ENCODE results near the gene SLC2A1.

SLC2A1 gene

GRCh38 chr1:42946120-42946898 lies 12.4 kb downstream of the SLC2A1 start:
- TF ChIP-seq, protein P1, sequence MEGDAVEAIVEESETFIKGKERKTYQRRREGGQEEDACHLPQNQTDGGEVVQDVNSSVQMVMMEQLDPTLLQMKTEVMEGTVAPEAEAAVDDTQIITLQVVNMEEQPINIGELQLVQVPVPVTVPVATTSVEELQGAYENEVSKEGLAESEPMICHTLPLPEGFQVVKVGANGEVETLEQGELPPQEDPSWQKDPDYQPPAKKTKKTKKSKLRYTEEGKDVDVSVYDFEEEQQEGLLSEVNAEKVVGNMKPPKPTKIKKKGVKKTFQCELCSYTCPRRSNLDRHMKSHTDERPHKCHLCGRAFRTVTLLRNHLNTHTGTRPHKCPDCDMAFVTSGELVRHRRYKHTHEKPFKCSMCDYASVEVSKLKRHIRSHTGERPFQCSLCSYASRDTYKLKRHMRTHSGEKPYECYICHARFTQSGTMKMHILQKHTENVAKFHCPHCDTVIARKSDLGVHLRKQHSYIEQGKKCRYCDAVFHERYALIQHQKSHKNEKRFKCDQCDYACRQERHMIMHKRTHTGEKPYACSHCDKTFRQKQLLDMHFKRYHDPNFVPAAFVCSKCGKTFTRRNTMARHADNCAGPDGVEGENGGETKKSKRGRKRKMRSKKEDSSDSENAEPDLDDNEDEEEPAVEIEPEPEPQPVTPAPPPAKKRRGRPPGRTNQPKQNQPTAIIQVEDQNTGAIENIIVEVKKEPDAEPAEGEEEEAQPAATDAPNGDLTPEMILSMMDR (IDR thresholded peaks at IDR 0.05; ENCODE audit: control insufficient read depth, extremely low read depth, insufficient read depth): no peak
- H3K4me3 ChIP-seq (ENCODE audit: low read depth, low read length): no peak overlapping the region
- DNase-seq (ENCODE audit: low read depth): no peak

- TF ChIP-seq, protein P1 (IDR thresholded peaks at IDR 0.05; ENCODE audit: control insufficient read depth, extremely low read depth, insufficient read depth): no peak
- no peak overlapping the region for H3K4me3 ChIP-seq (ENCODE audit: low read depth, low read length)
- no peak for DNase-seq (ENCODE audit: low read depth)
Observed at GRCh38 chr1:42945164-42945563, 13.5 kb downstream of the SLC2A1 start.

- TF ChIP-seq, protein P1 (IDR thresholded peaks at IDR 0.05; ENCODE audit: control insufficient read depth, extremely low read depth, insufficient read depth): no peak
- peak overlapping the region; percentile 28 for H3K4me3 ChIP-seq (ENCODE audit: low read depth, low read length)
- no peak for DNase-seq (ENCODE audit: low read depth)
Observed at GRCh38 chr1:42944246-42944928, 14.3 kb downstream of the SLC2A1 start.

- peak overlapping the region; percentile 28 for H3K4me3 ChIP-seq (ENCODE audit: low read depth, low read length)
- no peak for DNase-seq (ENCODE audit: low read depth)
- TF ChIP-seq, protein P1 (IDR thresholded peaks at IDR 0.05; ENCODE audit: control insufficient read depth, extremely low read depth, insufficient read depth): no peak
Observed at GRCh38 chr1:42943728-42944127, 14.9 kb downstream of the SLC2A1 start.

- peak; percentile 100 for DNase-seq (ENCODE audit: low read depth)
- TF ChIP-seq, protein P1 (IDR thresholded peaks at IDR 0.05; ENCODE audit: control insufficient read depth, extremely low read depth, insufficient read depth): no peak
- H3K4me3 ChIP-seq (ENCODE audit: low read depth, low read length): peak overlapping the region; percentile 28
Observed at GRCh38 chr1:42943166-42943565, 15.5 kb downstream of the SLC2A1 start.

DNA sequence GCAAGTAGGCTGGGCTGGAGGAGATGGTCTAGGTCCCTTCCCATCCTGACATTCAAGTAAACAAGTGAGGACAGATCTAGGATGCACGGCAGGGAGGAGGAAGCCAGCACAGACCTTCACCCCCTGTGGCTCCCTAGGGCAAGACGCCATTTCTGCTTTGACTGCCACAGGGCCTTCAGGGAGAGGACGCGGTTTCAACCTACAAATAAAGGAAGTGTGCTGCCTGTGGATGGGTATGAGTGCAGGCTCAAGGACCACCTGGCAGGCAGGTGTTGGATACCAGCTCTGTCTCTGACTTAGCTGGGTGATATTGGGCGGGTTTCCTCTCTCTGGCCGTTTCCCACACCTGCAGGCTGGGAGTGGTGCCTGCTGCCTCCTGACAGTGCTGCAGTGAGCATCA lies 16.2 kb downstream of the SLC2A1 start:
- TF ChIP-seq, protein P1 (IDR thresholded peaks at IDR 0.05; ENCODE audit: control insufficient read depth, extremely low read depth, insufficient read depth): no peak
- peak overlapping the region; percentile 27 for H3K4me3 ChIP-seq (ENCODE audit: low read depth, low read length)

More for the DNA sequence above, 16.2 kb downstream of the SLC2A1 start:
- peak; percentile 62 for DNase-seq (ENCODE audit: low read depth)
